DOHH2 (cell line): ENCODE results near the gene GYPC.

ENCODE experiments used
- CTCF ChIP-seq: fragments of 200-600 bp; sonication (generic); IDR thresholded peaks from one replicate; pipeline ENCODE4 v1.5.1; 2014; ENCODE audit warnings: antibody characterized with exemption, mild to moderate bottlenecking, low read depth, low read length; ENCODE audit not compliant: poor library complexity, severe bottlenecking
- EZH2phosphoT487 ChIP-seq: fragments of 200-600 bp; sonication (generic); IDR thresholded peaks from 2 replicates; pipeline ENCODE4 v1.6.1; 2017; ENCODE audit warnings: borderline replicate concordance, mild to moderate bottlenecking, antibody characterized with exemption, low read length, moderate library complexity, mixed read lengths

DNA sequence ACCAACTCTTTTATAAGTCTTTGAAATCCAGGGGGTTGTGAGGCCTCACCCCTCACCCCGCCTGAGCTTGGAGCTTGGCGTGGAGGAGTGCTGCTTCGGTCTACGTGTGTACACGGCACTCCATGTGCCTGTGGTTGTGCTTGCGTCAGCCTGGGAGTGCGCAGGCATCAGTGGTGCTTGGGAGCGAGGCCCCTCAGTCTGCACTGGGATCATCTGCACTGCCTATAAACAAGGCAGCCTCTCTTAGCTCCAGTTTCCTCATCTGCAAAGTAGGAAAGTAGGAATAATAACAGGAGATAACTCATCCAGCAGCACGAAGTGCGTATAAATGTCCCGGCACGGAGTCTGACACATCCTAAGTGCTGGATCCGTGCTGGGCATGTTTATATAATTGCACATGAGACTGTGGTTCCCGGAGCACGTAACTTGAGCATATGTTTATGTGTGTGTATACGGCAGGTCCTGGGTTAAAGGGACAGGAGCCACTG is 1.2 kb downstream of the GYPC start:
- TF ChIP-seq CTCF (no peak), EZH2phosphoT487 (no peak)
